ENCODE measurements around the gene TMC3. TPM values are rescaled to one million over a fixed set of nuclear protein-coding genes. Genes with fewer than 3 reads are reported as not detected.

The TMC3 gene
- total RNA-seq, 6 experiments from 2014 or later = 0.11 TPM; not detected in 5

GRCh38 chr15:81398910-81399551 is 25.0 kb upstream of the TMC3 start:
- ATAC-seq (peak; percentile 64 to 81 (median 73)), DNase-seq (no peak)
- Histone ChIP-seq H3K9me3 (no peaks in the 10 kb centered on the region), H3K4me1 (peaks cover 0 to 18% (median 7%) of the 10 kb centered on the region in 4 donors), H3K27ac (peak overlapping the region in 1 of 3 donors; percentile 59), H3K27me3 (no peaks in the 10 kb centered on the region), H3K36me3 (no peaks in the 10 kb centered on the region), H3K4me3 (no peak overlapping the region)
- 23% methylated on average over 5 of the region's 5 CpGs for WGBS (ENCODE audit: insufficient coverage, low coverage, low lambda C conversion rate, missing lambda C conversion rate)
- intact Hi-C loops (cut with DNase I) = no loop called here
- TF ChIP-seq CTCF (IDR thresholded peaks at IDR 0.05) = peak in 1 of 4 donors; percentile 4
- no peak for TF ChIP-seq POLR2A (IDR thresholded peaks at IDR 0.05)

GRCh38 chr15:81398456-81398855 is 24.4 kb upstream of the TMC3 start:
- H3K27ac ChIP-seq = peak overlapping the region in 1 of 3 donors; percentile 59
- no peaks in the 10 kb centered on the region for H3K36me3 ChIP-seq
- TF ChIP-seq POLR2A (IDR thresholded peaks at IDR 0.05) (no peak), CTCF (IDR thresholded peaks at IDR 0.05) (no peak)
- DNase-seq (no peak), ATAC-seq (peak; percentile 16 to 70 (median 52))
- intact Hi-C loops (cut with DNase I) = no loop called here
- H3K4me1 ChIP-seq = peaks cover 0 to 18% (median 7%) of the 10 kb centered on the region in 4 donors
- no peak overlapping the region for H3K4me3 ChIP-seq
- 38% methylated on average over 3 of the region's 3 CpGs for WGBS (ENCODE audit: insufficient coverage, low coverage, low lambda C conversion rate, missing lambda C conversion rate)
- no peaks in the 10 kb centered on the region for H3K27me3 ChIP-seq
- no peaks in the 10 kb centered on the region for H3K9me3 ChIP-seq

GRCh38 chr15:81394603-81395002 is 20.6 kb upstream of the TMC3 start:
- Histone ChIP-seq H3K4me3 (no peak overlapping the region), H3K27ac (no peak overlapping the region), H3K4me1 (peaks cover 0 to 27% (median 6%) of the 10 kb centered on the region in 4 donors), H3K9me3 (no peaks in the 10 kb centered on the region), H3K27me3 (no peaks in the 10 kb centered on the region), H3K36me3 (no peaks in the 10 kb centered on the region)
- DNase-seq (peak in 1 of 3 donors; percentile 41), ATAC-seq (peak; percentile 44 to 89 (median 78))
- no peak for TF ChIP-seq CTCF (IDR thresholded peaks at IDR 0.05)
- no peak for TF ChIP-seq POLR2A (IDR thresholded peaks at IDR 0.05)
- intact Hi-C loops (cut with DNase I) = no loop called here

- Histone ChIP-seq H3K9me3 (no peaks in the 10 kb centered on the region), H3K27me3 (no peaks in the 10 kb centered on the region), H3K36me3 (no peaks in the 10 kb centered on the region), H3K4me3 (no peak overlapping the region), H3K27ac (no peak overlapping the region), H3K4me1 (peaks cover 0 to 16% (median 0%) of the 10 kb centered on the region in 4 donors)
- ATAC-seq (peak in 3 of 4 donors; percentile 50 to 68 (median 54)), DNase-seq (no peak)
- 75% methylated on average over 2 of the region's 2 CpGs for WGBS (ENCODE audit: insufficient coverage, low coverage, low lambda C conversion rate, missing lambda C conversion rate)
- intact Hi-C loops (cut with DNase I) = no loop called here
- TF ChIP-seq POLR2A (IDR thresholded peaks at IDR 0.05) (no peak), CTCF (IDR thresholded peaks at IDR 0.05) (no peak)
Measured at GRCh38 chr15:81391657-81392056, 17.6 kb upstream of the TMC3 start.
